Neuronal stem cell (in vitro differentiated cells): ENCODE measurements around the gene EMC8.
"Not testable (repeated sequence)": the region's sequence is repeated elsewhere in the genome, so short reads cannot be mapped to it uniquely, and the experiment has no call there.

ENCODE experiments used
- DNase-seq: peaks from one replicate; pipeline ENCODE4 v3.0.0-alpha.2; 2013; ENCODE audit warnings: low spot score
- H2AFZ ChIP-seq: one replicate; pipeline ENCODE4 v1.6.1; 2013; ENCODE audit warnings: mild to moderate bottlenecking, low read length, inconsistent platforms
- H2AK5ac ChIP-seq: 2 replicates; pipeline ENCODE4 v1.6.1; 2013; ENCODE audit warnings: low read depth, mild to moderate bottlenecking, inconsistent platforms, low read length, moderate library complexity, mixed read lengths
- H2BK120ac ChIP-seq: 2 replicates; pipeline ENCODE4 v1.6.1; 2013; ENCODE audit warnings: low read depth, mild to moderate bottlenecking, inconsistent platforms, low read length, moderate library complexity, mixed read lengths
- H2BK12ac ChIP-seq: one replicate; pipeline ENCODE4 v1.6.1; 2013; ENCODE audit warnings: low read length, inconsistent platforms
- H2BK15ac ChIP-seq: 2 replicates; pipeline ENCODE4 v1.6.1; 2013; ENCODE audit warnings: mild to moderate bottlenecking, low read length, inconsistent platforms, mixed read lengths
- H2BK5ac ChIP-seq: one replicate; pipeline ENCODE4 v1.6.1; 2013; ENCODE audit warnings: inconsistent platforms, mild to moderate bottlenecking, low read length, moderate library complexity
- H3K14ac ChIP-seq: one replicate; pipeline ENCODE4 v1.6.1; 2013; ENCODE audit warnings: low read length, inconsistent platforms
- H3K18ac ChIP-seq: 2 replicates; pipeline ENCODE4 v1.6.1; 2013; ENCODE audit warnings: low read length, inconsistent platforms
- H3K23ac ChIP-seq: 2 replicates; pipeline ENCODE4 v1.6.1; 2013; ENCODE audit warnings: low read depth, mild to moderate bottlenecking, mixed read lengths, low read length, inconsistent platforms; ENCODE audit not compliant: poor library complexity
- H3K27ac ChIP-seq: replicated peaks from 3 replicates; pipeline ENCODE4 v1.5.1; 2013; ENCODE audit warnings: low read length, inconsistent platforms
- H3K27me3 ChIP-seq, 3 experiments: 2 replicates each; pipeline ENCODE4 v1.6.1; 2013; ENCODE audit warnings: low read length in 3 of 3, mild to moderate bottlenecking in 2 of 3, inconsistent platforms in 1 of 3, low read depth in 1 of 3, mixed read lengths in 1 of 3, moderate library complexity in 1 of 3; ENCODE audit not compliant: control insufficient read depth in 3 of 3, insufficient read depth in 3 of 3
- H3K36me3 ChIP-seq, 2 donors: replicated peaks in 1 of 2; 2 replicates each; pipeline ENCODE4 v1.6.1; 2013; ENCODE audit warnings: low read length in 2 of 2; ENCODE audit not compliant: control insufficient read depth in 2 of 2, insufficient read depth in 2 of 2
- H3K4ac ChIP-seq: 2 replicates; pipeline ENCODE4 v1.6.1; 2013; ENCODE audit warnings: inconsistent platforms, mild to moderate bottlenecking, low read length, moderate library complexity
- H3K4me1 ChIP-seq, 2 donors: 1 replicate in 1 of 2; 2 replicates in 1 of 2; pipeline ENCODE4 v1.6.1; 2013; ENCODE audit warnings: low read length in 2 of 2, low read depth in 1 of 2; ENCODE audit not compliant: control insufficient read depth in 2 of 2, insufficient read depth in 1 of 2
- H3K4me2 ChIP-seq: one replicate; pipeline ENCODE4 v1.6.1; 2013; ENCODE audit warnings: mild to moderate bottlenecking, low read length, inconsistent platforms; ENCODE audit not compliant: insufficient read depth, poor library complexity, severe bottlenecking
- H3K4me3 ChIP-seq, 2 donors: 2 replicates each; pipeline ENCODE4 v1.5.1; 2013; ENCODE audit warnings: low read length in 2 of 2, mild to moderate bottlenecking in 2 of 2, inconsistent platforms in 1 of 2, moderate library complexity in 1 of 2
- H3K79me1 ChIP-seq: one replicate; pipeline ENCODE4 v1.6.1; 2013; ENCODE audit warnings: low read depth, mild to moderate bottlenecking, inconsistent platforms, low read length, moderate library complexity
- H3K9ac ChIP-seq: one replicate; pipeline ENCODE4 v1.6.1; 2013; ENCODE audit warnings: mild to moderate bottlenecking, low read depth, low read length, inconsistent platforms; ENCODE audit not compliant: poor library complexity
- H3K9me3 ChIP-seq, 2 donors: replicated peaks in 1 of 2; 2 replicates each; pipeline versions ENCODE3 to v1.6.1; 2013; ENCODE audit warnings: low read length in 2 of 2, mild to moderate bottlenecking in 2 of 2, inconsistent platforms in 1 of 2, low read depth in 1 of 2, mixed read lengths in 1 of 2, moderate library complexity in 1 of 2; ENCODE audit not compliant: control insufficient read depth in 2 of 2, insufficient read depth in 1 of 2
- H4K8ac ChIP-seq: one replicate; pipeline ENCODE4 v1.6.1; 2013; ENCODE audit warnings: low read depth, mild to moderate bottlenecking, inconsistent platforms, low read length, moderate library complexity
- H4K91ac ChIP-seq: one replicate; pipeline ENCODE4 v1.6.1; 2013; ENCODE audit warnings: low read length, low read depth, mild to moderate bottlenecking, inconsistent platforms; ENCODE audit not compliant: poor library complexity
- WGBS, 2 donors: extraction: QIAGEN DNeasy Blood & Tissue Kit; methylation state at CpG; one replicate each; pipeline ENCODE4 v1.1.7; 2013; ENCODE audit warnings: missing lambda C conversion rate in 2 of 2, mixed read lengths in 1 of 2; ENCODE audit not compliant: insufficient read length in 2 of 2, insufficient replicate concordance in 1 of 2; ENCODE audit errors: extremely low coverage in 2 of 2; 5-methylcytosine and 5-hydroxymethylcytosine counted together

EMC8 gene

DNA sequence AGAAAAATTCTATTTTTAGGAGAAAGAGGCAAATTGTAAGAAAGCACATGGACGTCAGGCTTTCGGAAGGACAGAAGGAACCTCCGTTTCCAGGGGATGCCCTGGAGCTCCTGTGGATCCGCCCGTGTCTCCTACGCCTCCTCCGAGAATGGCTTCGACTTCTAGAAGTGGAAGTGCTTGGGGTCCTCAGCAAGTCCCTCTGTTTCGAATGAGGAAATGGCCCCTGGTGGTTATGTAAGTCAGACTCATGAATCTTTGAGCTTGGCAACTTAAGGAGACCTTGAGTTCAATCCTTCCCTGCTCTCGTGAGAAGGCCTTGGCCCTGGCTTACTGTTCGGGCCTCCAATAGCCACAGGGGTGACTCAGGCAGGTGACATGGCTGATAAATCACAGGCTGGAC is 39.0 kb upstream of the EMC8 start:
- H2AFZ ChIP-seq: no peak overlapping the region

DNA sequence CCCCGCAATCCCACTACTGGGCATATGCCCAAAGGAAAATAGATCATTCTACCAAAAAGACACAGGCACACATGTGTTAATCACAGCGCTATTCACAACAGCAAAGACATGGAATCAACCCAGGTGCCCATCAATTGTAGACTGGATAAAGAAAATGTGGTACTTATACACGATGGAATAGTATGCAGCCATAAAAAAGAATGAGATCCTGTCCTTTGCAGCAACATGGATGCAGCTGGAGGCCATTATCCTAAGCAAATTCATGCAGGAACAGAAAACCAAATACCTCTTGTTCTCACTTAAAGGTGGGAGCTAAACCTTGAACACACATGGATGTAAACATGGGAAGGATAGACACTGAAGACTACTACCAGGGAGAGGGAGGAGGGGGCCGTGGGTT is 38.3 kb upstream of the EMC8 start:
- not testable (repeated sequence) for H3K4me1 ChIP-seq, H3K4ac ChIP-seq, H2AK5ac ChIP-seq, H2BK15ac ChIP-seq, H3K9ac ChIP-seq, H2BK12ac ChIP-seq, H3K4me3 ChIP-seq, H3K9me3 ChIP-seq, H3K14ac ChIP-seq, H4K91ac ChIP-seq, H3K4me2 ChIP-seq, H3K23ac ChIP-seq, H4K8ac ChIP-seq, H2AFZ ChIP-seq, H2BK120ac ChIP-seq, H2BK5ac ChIP-seq, H3K27ac ChIP-seq, DNase-seq, H3K36me3 ChIP-seq, H3K18ac ChIP-seq, H3K79me1 ChIP-seq
- WGBS, 2 donors: no CpG with 5 or more reads among the region's 4 CpGs
- H3K27me3 ChIP-seq: peaks cover 0 to 32% (median 0%) of the 10 kb centered on the region in 3 experiments

More for the DNA sequence above, 39.0 kb upstream of the EMC8 start:
- Histone ChIP-seq H2AK5ac (no peak overlapping the region), H2BK120ac (no peak overlapping the region), H3K4me2 (no peak overlapping the region), H3K4me1 (no peaks in the 10 kb centered on the region), H3K27me3 (peaks cover 0 to 36% (median 0%) of the 10 kb centered on the region in 3 experiments), H2BK5ac (no peak overlapping the region), H3K18ac (no peak overlapping the region), H3K4me3 (no peak overlapping the region), H3K14ac (no peak overlapping the region), H3K27ac (no peak overlapping the region), H2BK15ac (no peak overlapping the region), H3K23ac (no peak overlapping the region), H4K8ac (no peak overlapping the region), H4K91ac (no peak overlapping the region), H3K9ac (no peak overlapping the region), H3K4ac (no peak overlapping the region), H3K36me3 (no peaks in the 10 kb centered on the region), H3K9me3 (peaks cover 0 to 3% of the 10 kb centered on the region in 2 donors), H2BK12ac (no peak overlapping the region), H3K79me1 (no peaks in the 10 kb centered on the region)
- no peak for DNase-seq
- WGBS, 2 donors: no CpG with 5 or more reads among the region's 11 CpGs

DNA sequence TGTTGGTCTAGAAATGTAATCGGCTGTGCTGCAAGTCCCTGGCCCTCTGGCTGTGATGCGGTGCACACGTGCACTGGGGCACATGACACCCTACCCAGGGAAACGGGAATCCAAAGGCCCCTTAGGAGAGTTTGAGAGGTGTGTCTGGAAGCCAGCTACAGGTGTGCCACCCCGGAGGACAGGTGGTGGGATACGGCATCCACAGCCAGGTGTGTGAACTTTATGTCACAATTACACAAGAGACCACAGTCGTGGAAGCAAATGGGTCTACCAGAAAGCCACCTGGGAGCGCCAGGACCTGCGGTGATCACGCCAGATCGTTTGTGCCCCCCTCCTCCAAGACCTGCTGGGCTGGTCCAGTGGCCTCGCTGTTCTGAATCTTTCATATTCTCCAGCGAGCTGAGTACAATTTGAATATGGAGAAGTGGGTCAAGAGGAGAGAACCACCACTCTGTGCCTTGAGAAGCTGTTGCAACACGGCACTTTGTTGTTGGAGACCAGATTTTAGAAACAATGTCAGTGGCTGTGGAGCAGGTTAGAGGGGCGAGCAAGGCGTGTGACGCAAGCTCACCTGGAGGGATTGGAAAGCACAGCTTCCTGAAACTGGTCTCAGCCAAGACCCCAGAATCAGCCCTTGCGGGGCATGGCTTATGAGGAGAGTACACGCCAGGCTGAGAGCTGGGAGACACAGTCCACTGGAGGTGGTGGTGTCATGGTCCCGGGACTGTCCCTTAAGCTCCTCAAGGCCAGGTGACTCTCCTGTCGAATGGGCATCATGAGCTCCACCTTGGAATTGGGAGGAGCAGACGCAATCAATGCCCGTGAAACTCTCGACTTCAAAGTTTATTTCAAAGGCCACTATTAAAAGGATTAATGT is 37.6 kb upstream of the EMC8 start:
- no CpG with 5 or more reads among the region's 24 CpGs for WGBS, 2 donors
- Histone ChIP-seq H3K4me3 (no peak overlapping the region), H2BK5ac (no peak overlapping the region), H3K14ac (peak overlapping the region; percentile 43), H2BK120ac (no peak overlapping the region), H3K4me2 (no peak overlapping the region), H4K91ac (no peak overlapping the region), H3K4me1 (no peaks in the 10 kb centered on the region), H2BK15ac (peak overlapping the region; percentile 66), H4K8ac (no peak overlapping the region), H3K36me3 (no peaks in the 10 kb centered on the region), H3K18ac (peak overlapping the region; percentile 35), H2AFZ (no peak overlapping the region), H3K4ac (no peak overlapping the region), H3K27ac (no peak overlapping the region), H2BK12ac (no peak overlapping the region), H3K9ac (no peak overlapping the region), H3K79me1 (no peaks in the 10 kb centered on the region), H3K27me3 (peaks cover 0 to 30% (median 0%) of the 10 kb centered on the region in 3 experiments), H2AK5ac (peak overlapping the region; percentile 43), H3K23ac (peak overlapping the region; percentile 82), H3K9me3 (peaks cover 0 to 2% of the 10 kb centered on the region in 2 donors)
- no peak for DNase-seq

DNA sequence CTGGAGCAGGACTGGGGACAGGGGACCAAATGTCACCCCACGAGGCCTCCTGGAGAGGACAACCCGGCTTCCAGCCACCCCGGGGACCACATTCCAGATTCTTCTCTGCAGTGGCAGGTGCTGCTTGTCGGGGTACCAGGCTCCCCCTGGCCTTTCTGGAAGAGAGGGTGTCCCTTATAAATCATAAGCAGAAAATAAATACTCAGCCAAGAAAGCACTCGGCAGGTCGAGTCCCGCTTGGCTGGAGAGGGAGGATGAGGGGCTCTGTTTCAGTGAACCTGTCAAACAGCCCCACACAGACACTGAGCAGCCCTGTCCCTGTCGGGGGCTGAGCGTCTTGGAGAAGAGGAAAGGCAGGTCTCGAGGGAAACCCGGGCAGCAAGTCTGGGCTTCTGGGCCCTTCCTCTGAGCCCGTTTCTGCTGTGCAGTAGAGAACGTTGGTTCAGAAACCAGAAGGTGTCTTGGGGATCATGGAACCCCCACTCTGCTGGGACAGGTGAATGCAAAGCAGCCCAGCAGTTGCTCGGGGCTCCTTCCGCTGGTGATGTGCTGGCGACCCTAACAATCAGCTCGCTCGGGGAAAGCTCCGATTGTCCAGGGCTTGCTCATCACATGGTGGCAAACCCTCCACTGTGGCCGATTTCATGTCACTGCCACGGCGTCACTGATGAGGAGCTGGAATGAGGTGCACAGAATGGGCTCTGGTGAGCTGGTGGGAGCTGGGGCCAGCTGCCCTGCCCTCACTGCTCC is 36.8 kb upstream of the EMC8 start:
- Histone ChIP-seq H3K4me1 (no peaks in the 10 kb centered on the region), H4K8ac (no peak overlapping the region), H2BK12ac (no peak overlapping the region), H2AK5ac (peak overlapping the region; percentile 43), H2BK120ac (no peak overlapping the region), H3K18ac (peak overlapping the region; percentile 35), H3K79me1 (no peaks in the 10 kb centered on the region), H2BK15ac (peak overlapping the region; percentile 66), H3K14ac (peak overlapping the region; percentile 43), H2AFZ (no peak overlapping the region), H3K4me3 (no peak overlapping the region), H2BK5ac (no peak overlapping the region), H3K9me3 (peaks cover 0 to 2% of the 10 kb centered on the region in 2 donors), H3K23ac (peak overlapping the region; percentile 82), H3K36me3 (no peaks in the 10 kb centered on the region), H3K27ac (no peak overlapping the region), H3K4me2 (no peak overlapping the region), H3K4ac (no peak overlapping the region), H3K9ac (no peak overlapping the region), H3K27me3 (peaks cover 0 to 22% (median 0%) of the 10 kb centered on the region in 3 experiments), H4K91ac (no peak overlapping the region)
- DNase-seq: no peak
- WGBS, 2 donors: no CpG with 5 or more reads among the region's 22 CpGs
